GM06990 (cell line): ENCODE results near the gene GRID1.

Experiments used
- DNase-seq: peaks from one replicate; pipeline ENCODE4 v3.0.0-alpha.2; 2011; ENCODE audit not compliant: insufficient read length; ENCODE audit errors: extremely low read depth
- H3K27me3 ChIP-seq: replicated peaks from 2 replicates; pipeline ENCODE4 v1.6.0; 2011; ENCODE audit warnings: low read length; ENCODE audit not compliant: control insufficient read depth, insufficient read depth
- H3K36me3 ChIP-seq: 2 replicates; pipeline ENCODE4 v1.5.1; 2011; ENCODE audit warnings: low read length; ENCODE audit not compliant: control insufficient read depth, insufficient read depth
- H3K4me3 ChIP-seq: replicated peaks from 2 replicates; pipeline ENCODE4 v1.5.1; 2011; ENCODE audit warnings: low read depth, mild to moderate bottlenecking, control low read depth, low read length
- TF ChIP-seq, protein P1 (sequence below): IDR thresholded peaks from 2 replicates; pipeline ENCODE4 v1.5.1; 2011; ENCODE audit warnings: low read length, control low read depth, mild to moderate bottlenecking, inconsistent platforms; ENCODE audit not compliant: insufficient read depth, poor library complexity, severe bottlenecking

GRID1 gene

DNA sequence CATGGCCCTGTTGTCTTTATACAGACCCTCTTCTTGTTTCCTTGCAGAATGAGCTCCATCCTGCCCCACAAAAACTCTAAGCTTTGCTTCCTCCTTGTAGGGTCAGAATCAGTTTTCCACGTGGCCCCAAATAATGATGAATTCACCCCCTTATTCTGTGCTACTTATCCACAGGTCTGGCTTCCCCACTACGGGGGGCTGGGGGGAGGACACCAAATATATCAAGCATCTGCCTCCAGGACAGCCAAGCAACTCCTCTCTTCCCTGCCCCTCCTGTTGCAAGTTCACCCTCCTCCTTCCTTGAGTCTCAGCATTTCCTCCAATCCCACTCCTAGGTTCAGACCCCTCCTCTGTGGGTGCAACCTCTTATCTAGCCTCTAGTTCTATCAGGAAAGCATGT, 743.3 kb downstream of the GRID1 start:
- Histone ChIP-seq H3K27me3 (no peaks in the 10 kb centered on the region; the same call in 1 of the 2 replicates), H3K36me3 (no peaks in the 10 kb centered on the region), H3K4me3 (no peak overlapping the region)
- no peak for DNase-seq
- TF ChIP-seq, protein P1, sequence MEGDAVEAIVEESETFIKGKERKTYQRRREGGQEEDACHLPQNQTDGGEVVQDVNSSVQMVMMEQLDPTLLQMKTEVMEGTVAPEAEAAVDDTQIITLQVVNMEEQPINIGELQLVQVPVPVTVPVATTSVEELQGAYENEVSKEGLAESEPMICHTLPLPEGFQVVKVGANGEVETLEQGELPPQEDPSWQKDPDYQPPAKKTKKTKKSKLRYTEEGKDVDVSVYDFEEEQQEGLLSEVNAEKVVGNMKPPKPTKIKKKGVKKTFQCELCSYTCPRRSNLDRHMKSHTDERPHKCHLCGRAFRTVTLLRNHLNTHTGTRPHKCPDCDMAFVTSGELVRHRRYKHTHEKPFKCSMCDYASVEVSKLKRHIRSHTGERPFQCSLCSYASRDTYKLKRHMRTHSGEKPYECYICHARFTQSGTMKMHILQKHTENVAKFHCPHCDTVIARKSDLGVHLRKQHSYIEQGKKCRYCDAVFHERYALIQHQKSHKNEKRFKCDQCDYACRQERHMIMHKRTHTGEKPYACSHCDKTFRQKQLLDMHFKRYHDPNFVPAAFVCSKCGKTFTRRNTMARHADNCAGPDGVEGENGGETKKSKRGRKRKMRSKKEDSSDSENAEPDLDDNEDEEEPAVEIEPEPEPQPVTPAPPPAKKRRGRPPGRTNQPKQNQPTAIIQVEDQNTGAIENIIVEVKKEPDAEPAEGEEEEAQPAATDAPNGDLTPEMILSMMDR, result no peak

DNA sequence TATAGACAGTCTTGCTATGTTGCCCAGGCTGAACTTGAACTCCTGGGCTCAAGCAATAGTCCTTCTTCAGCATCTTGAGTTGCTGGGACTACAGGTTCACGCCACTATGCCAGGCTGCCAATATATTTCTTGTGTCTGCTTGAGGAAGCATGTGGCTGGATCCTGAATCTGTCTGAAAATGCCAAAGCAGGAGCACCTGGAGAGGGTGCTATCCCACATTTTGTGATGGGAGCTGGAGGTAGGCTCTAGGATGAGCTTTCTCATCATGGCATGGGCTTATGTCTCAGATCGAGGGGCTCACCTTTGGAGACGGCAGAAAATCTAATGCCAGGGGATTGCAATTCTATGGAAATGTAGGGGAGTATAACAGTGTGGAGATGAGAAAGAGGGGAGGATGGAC, 744.2 kb downstream of the GRID1 start:
- H3K27me3 ChIP-seq, result no peaks in the 10 kb centered on the region; the same call in 1 of the 2 replicates
- no peak overlapping the region for H3K4me3 ChIP-seq
- no peak for DNase-seq
- H3K36me3 ChIP-seq, result no peaks in the 10 kb centered on the region
- TF ChIP-seq, protein P1, result no peak

DNA sequence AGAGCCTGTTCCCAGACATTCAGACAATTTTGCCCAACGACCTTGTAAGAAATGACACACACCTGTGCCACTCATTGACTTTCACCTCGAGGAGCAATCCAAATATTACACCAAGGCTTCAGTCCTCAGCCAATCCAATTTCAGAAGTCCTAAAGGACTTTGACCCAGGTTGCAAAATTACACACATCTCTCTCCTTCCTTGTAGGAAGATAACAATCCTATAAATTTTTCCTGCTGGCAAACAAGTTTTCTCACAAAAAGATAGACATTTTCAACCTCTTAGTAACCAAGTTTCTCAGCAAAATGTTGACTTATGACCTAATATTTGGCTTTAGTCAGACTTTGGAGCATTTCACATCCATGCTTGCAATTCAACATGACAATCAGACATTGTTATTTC, 745.0 kb downstream of the GRID1 start:
- no peak for DNase-seq

DNA sequence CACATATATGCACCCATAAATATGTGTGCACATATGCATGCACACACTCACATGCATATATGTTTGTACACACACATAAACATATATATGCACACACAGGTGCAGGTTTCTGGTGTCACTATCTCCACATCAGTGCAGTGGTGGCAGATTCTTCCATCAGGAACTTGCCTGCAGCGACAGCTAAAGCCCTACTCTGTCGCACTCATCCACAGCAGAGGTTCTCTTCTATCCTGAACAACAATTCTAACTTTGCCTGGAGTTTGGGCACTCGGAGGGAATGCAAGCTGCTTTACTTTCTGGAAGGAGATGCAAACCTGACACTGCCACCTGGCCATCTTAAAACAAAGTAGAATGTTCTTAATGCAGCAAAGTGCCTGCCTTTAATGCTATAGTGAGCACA, 745.8 kb downstream of the GRID1 start:
- no peak for DNase-seq
- TF ChIP-seq, protein P1, result no peak
- no peak overlapping the region for H3K4me3 ChIP-seq
- H3K36me3 ChIP-seq, result no peaks in the 10 kb centered on the region
- no peaks in the 10 kb centered on the region; the same call in 1 of the 2 replicates for H3K27me3 ChIP-seq

More for the DNA sequence above, 745.0 kb downstream of the GRID1 start:
- TF ChIP-seq, protein P1, result no peak
- no peaks in the 10 kb centered on the region; the same call in 1 of the 2 replicates for H3K27me3 ChIP-seq
- H3K36me3 ChIP-seq, result no peaks in the 10 kb centered on the region
- no peak overlapping the region for H3K4me3 ChIP-seq

DNA sequence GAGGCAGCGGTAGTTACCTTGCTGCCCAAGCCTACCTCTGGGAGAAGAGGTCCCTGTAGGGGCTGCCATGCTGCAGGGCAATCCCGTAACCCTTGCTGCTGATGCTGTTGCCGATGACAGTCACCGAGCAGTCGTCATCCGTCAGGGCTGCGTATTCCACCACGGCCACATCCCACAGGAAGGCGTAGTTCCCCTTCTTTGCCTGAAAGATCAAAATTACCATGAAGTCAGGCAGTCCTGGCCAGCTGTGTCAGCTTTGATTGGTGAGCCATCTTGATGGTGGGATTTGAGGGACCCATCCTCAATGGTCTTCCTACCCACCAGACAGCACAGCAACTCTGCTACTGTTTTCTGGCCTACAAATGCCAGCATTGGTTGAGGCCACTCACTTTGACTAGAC, 746.8 kb downstream of the GRID1 start:
- no peaks in the 10 kb centered on the region for H3K36me3 ChIP-seq
- no peak overlapping the region for H3K4me3 ChIP-seq
- no peak for DNase-seq
- TF ChIP-seq, protein P1, result no peak
- H3K27me3 ChIP-seq, result no peaks in the 10 kb centered on the region

DNA sequence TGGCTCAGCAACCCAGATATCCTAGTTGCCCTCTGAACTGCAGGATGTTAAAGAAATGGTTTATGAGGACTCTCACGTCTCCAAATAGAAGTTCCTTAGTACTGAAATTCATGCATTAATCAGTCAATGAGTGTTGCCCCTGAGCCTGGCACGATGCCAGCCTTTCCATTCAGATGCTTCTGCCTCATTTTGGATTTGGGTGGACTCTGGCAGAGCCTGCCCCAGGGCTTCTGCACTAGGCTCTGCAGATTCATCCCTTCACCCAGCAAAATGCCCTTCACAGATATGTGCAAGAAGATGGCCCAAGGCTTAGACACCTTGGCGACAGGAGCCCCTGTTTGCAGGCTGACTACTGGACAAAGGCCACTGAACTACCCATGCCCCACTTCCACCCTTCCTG, 747.8 kb downstream of the GRID1 start:
- no peaks in the 10 kb centered on the region for H3K27me3 ChIP-seq
- no peaks in the 10 kb centered on the region for H3K36me3 ChIP-seq
- DNase-seq, result no peak
- H3K4me3 ChIP-seq, result no peak overlapping the region
- TF ChIP-seq, protein P1, result no peak
